Testis (tissue), 3 donors: Measurements from ENCODE around the gene CTNNA2. TPM values are rescaled to one million over a fixed set of nuclear protein-coding genes. Genes with fewer than 3 reads are reported as not detected.

ENCODE experiments used
- DNase-seq: peaks from one replicate; pipeline ENCODE4 v3.0.0-alpha.2; 2019
- H3K27ac ChIP-seq, 2 donors: fragments of 200-600 bp; sonication (generic); one replicate each; pipeline ENCODE4 v1.5.1; 2019
- H3K27me3 ChIP-seq: fragments of 200-600 bp; sonication (generic); one replicate; pipeline ENCODE4 v1.5.1; 2019
- H3K36me3 ChIP-seq: fragments of 200-600 bp; sonication (generic); one replicate; pipeline ENCODE4 v1.5.1; 2017; ENCODE audit warnings: low read depth; ENCODE audit errors: missing control alignments
- H3K4me1 ChIP-seq: fragments of 200-600 bp; sonication (generic); one replicate; pipeline ENCODE4 v1.5.1; 2019
- H3K4me3 ChIP-seq, 2 donors: fragments of 200-600 bp; sonication (generic); one replicate each; pipeline ENCODE4 v1.5.1; 2017 to 2019
- H3K9me3 ChIP-seq: fragments of 200-600 bp; sonication (generic); one replicate; pipeline ENCODE4 v1.5.1; 2017
- POLR2A ChIP-seq: fragments of 450-650 bp; IDR thresholded peaks from one replicate; pipeline ENCODE4 v1.6.1; 2017; ENCODE audit warnings: antibody characterized with exemption, mild to moderate bottlenecking, moderate library complexity
- WGBS, 2 donors: methylation state at CpG; one replicate each; pipeline ENCODE4 v1.1.5; 2018; 5-methylcytosine and 5-hydroxymethylcytosine counted together
- intact Hi-C: fragments of 100-400 bp; cut with DNase I; formaldehyde crosslinking; loops from one replicate; pipeline ENCODE4 v1.15.1; 2023; ENCODE audit warnings: low total_unique reads
- polyA plus RNA-seq: library from polyadenylated mRNA; stranded (reverse); fragments of 350-450 nt; fragmentation: Illumina TruSeq; extraction: RNeasy Lipid Tissue Mini Kit (QIAGEN cat#74804); gene quantifications from one replicate; pipeline ENCODE4 v1.2.3, GENCODE V29; 2014; ENCODE audit warnings: low read depth, low replicate concordance; ENCODE audit not compliant: insufficient read depth
- total RNA-seq, 2 donors: library from RNA; depleted of rRNA; stranded (reverse); fragments of >200 nt; gene quantifications; one replicate each; pipeline ENCODE4 v1.2.3, GENCODE V29; 2016
- TF ChIP-seq, protein P1 (sequence below), 3 experiments: fragments of 450-650 bp in 2 of 3; fragments of 200-600 bp in 1 of 3; sonication (generic) in 1 of 3; IDR thresholded peaks; one replicate each; pipeline ENCODE4 v1.5.1; 2016 to 2019; ENCODE audit warnings: antibody characterized with exemption in 3 of 3, mild to moderate bottlenecking in 2 of 3, moderate library complexity in 1 of 3

Gene CTNNA2
- total and polyA plus RNA-seq, 3 donors from 2014 or later = 36.8 to 44.5 (median 43.4) TPM

DNA sequence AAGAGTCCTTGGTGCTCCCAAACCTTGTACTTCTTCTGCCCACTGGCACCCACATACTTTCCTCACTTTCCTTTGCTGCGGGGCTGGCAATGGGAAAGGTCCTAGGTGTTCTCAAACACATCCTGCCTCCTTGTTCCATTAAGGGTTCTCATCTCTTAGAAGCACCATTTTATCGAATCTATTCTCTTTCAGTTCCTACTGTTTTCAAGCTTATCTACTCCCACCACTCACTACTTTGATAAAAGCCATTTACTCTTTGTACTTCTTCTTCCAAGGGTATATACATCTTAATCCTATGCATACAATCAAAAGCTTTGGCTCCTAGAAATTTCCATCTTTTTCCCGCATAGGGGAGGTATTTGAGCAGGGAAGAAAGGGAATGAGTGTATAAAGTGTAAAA is 868.8 kb downstream of the CTNNA2 start:
- Histone ChIP-seq H3K27me3 (no peaks in the 10 kb centered on the region), H3K36me3 (no peaks in the 10 kb centered on the region), H3K27ac (no peak overlapping the region), H3K4me1 (no peaks in the 10 kb centered on the region), H3K4me3 (no peak overlapping the region), H3K9me3 (no peaks in the 10 kb centered on the region)
- intact Hi-C loops = no loop called here
- no peak for DNase-seq
- WGBS, 2 donors = 78 to 90% methylated on average over 3 of the region's 3 CpGs
- TF ChIP-seq, protein P1, sequence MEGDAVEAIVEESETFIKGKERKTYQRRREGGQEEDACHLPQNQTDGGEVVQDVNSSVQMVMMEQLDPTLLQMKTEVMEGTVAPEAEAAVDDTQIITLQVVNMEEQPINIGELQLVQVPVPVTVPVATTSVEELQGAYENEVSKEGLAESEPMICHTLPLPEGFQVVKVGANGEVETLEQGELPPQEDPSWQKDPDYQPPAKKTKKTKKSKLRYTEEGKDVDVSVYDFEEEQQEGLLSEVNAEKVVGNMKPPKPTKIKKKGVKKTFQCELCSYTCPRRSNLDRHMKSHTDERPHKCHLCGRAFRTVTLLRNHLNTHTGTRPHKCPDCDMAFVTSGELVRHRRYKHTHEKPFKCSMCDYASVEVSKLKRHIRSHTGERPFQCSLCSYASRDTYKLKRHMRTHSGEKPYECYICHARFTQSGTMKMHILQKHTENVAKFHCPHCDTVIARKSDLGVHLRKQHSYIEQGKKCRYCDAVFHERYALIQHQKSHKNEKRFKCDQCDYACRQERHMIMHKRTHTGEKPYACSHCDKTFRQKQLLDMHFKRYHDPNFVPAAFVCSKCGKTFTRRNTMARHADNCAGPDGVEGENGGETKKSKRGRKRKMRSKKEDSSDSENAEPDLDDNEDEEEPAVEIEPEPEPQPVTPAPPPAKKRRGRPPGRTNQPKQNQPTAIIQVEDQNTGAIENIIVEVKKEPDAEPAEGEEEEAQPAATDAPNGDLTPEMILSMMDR (IDR thresholded peaks at IDR 0.05) = no peak
- no peak for TF ChIP-seq POLR2A

DNA sequence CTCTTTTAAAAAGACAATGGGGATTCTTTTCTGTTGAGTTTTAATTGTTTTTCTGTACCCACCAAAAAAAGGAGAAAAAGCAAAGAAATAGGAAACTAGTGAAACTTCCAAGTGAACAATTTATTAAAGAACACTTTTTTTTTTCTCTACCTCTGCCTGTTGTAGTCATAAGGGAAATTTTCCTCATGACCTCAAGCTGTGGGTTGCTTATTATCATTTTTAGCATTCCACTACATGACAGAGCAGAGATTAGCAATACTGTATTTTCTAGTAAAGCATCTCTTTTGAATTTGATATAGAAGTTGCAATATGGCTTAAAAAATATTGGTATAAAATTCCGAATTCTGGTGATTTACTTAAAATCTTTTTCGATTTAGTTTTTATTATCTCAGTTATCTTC is 879.6 kb downstream of the CTNNA2 start:
- Histone ChIP-seq H3K4me1 (no peaks in the 10 kb centered on the region), H3K9me3 (no peaks in the 10 kb centered on the region), H3K4me3 (no peak overlapping the region), H3K36me3 (no peaks in the 10 kb centered on the region), H3K27ac (no peak overlapping the region), H3K27me3 (no peaks in the 10 kb centered on the region)
- no peak for TF ChIP-seq POLR2A
- TF ChIP-seq, protein P1 (IDR thresholded peaks at IDR 0.05) = no peak
- intact Hi-C loops = no loop called here
- 83 to 90% methylated on average over 2 of the region's 2 CpGs for WGBS, 2 donors
- no peak for DNase-seq

DNA sequence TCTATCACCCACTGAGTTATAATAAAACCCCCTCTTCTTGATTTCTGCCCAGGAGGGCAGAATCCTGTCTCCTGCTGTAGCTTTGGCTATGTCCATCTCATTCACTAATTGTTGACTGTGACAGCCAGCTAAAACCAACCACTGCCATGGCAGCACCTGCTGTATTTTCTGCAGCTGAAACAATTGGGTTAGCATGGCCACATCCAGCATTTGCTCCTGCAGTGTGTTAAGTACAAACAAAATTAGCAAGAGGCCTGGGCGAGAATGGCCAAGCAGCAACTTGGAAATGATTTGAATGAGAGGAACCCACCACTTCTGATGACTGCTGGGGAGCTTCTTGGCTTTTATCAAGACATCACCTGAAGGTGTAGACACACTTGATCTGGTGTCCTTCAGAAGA is 881.1 kb downstream of the CTNNA2 start:
- no peak for TF ChIP-seq POLR2A
- TF ChIP-seq, protein P1 (IDR thresholded peaks at IDR 0.05) = no peak
- no peaks in the 10 kb centered on the region for H3K4me1 ChIP-seq
- 92 to 96% methylated on average over 1 of the region's 1 CpG for WGBS, 2 donors
- H3K9me3 ChIP-seq = no peaks in the 10 kb centered on the region
- no peak overlapping the region for H3K4me3 ChIP-seq
- no peak for DNase-seq
- H3K27ac ChIP-seq = no peak overlapping the region
- no peaks in the 10 kb centered on the region for H3K36me3 ChIP-seq
- no peaks in the 10 kb centered on the region for H3K27me3 ChIP-seq
- intact Hi-C loops = no loop called here

DNA sequence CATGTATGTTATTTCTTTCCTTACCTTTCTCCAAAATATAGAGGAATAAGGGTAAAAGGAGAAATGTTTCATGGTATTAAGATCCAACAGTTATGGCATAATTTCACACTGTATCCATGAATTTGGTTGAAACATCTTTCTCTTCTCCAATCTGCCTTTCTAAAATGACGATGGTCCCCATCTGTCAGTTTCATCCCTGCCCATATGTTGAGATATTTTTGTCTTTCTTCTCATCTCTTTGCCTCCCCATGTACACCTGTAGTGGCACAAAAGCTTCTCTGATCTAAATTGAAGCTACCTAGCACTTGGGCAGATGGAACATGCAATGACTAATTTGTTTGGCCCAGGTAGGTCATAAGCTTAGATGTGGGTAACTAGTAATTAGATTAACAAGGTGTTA is 882.4 kb downstream of the CTNNA2 start:
- no peaks in the 10 kb centered on the region for H3K27me3 ChIP-seq
- DNase-seq = no peak
- H3K36me3 ChIP-seq = no peaks in the 10 kb centered on the region
- H3K4me3 ChIP-seq = no peak overlapping the region
- H3K4me1 ChIP-seq = no peaks in the 10 kb centered on the region
- TF ChIP-seq POLR2A = no peak
- TF ChIP-seq, protein P1 (IDR thresholded peaks at IDR 0.05) = no peak
- H3K27ac ChIP-seq = no peak overlapping the region
- no peaks in the 10 kb centered on the region for H3K9me3 ChIP-seq
- intact Hi-C loops = no loop called here
- WGBS, 2 donors = 95 to 100% methylated on average over 1 of the region's 1 CpG

DNA sequence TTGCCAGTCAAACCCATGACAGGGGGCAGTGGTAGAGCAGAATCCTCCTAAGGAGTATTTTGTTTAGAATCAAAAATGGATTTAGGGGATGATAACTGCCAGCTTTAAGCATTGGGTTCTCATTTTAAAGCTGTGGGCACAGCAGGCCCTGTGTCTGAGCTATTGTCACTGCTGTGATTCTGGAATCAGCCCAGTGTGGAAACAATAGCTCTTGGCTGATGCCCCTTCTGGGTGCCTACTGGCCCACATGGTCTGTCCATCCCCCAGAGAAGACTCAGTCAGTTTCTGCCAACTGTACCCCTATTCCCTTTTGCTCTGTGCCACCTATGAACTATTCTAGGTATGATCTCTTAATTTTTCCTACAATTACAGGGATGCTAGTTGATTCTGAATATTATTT is 883.4 kb downstream of the CTNNA2 start:
- Histone ChIP-seq H3K9me3 (no peaks in the 10 kb centered on the region), H3K36me3 (no peaks in the 10 kb centered on the region), H3K27ac (no peak overlapping the region), H3K4me1 (no peaks in the 10 kb centered on the region), H3K27me3 (no peaks in the 10 kb centered on the region), H3K4me3 (no peak overlapping the region)
- TF ChIP-seq, protein P1 (IDR thresholded peaks at IDR 0.05) = no peak
- TF ChIP-seq POLR2A = no peak
- intact Hi-C loops = no loop called here
- DNase-seq = no peak
